Activated naive CD4-positive, alpha-beta T cell treated with anti-CD3 and anti-CD28 coated beads for 36 hours (primary cell): ENCODE data around the gene KCNQ1. TPM values are rescaled to one million over a fixed set of nuclear protein-coding genes. Genes with fewer than 3 reads are reported as not detected.

Experiments used
- CTCF ChIA-PET: fragments of 350-600 bp; sonication (Branson Sonifier 250); formaldehyde crosslinking; loops from one replicate; lab custom pipeline; 2021; ENCODE audit warnings: antibody characterized with exemption; lab: Charles Lee
- DNase-seq: peaks from one replicate; pipeline ENCODE4 v3.0.0-alpha.2; 2020
- H3K27ac Mint-ChIP-seq: one replicate; pipeline ENCODE4 v1.8.0; 2021; ENCODE audit warnings: mild to moderate bottlenecking, mixed read lengths
- H3K27me3 Mint-ChIP-seq: one replicate; pipeline ENCODE4 v1.8.0; 2021; ENCODE audit warnings: low read depth, mixed read lengths
- H3K36me3 Mint-ChIP-seq: one replicate; pipeline ENCODE4 v1.8.0; 2021; ENCODE audit warnings: low read depth, mixed read lengths
- H3K4me1 Mint-ChIP-seq: one replicate; pipeline ENCODE4 v1.8.0; 2021; ENCODE audit warnings: low read depth, mixed read lengths
- H3K4me3 Mint-ChIP-seq: one replicate; pipeline ENCODE4 v1.8.0; 2021; ENCODE audit warnings: mild to moderate bottlenecking, moderate library complexity, mixed read lengths
- H3K9me3 Mint-ChIP-seq: one replicate; pipeline ENCODE4 v1.8.0; 2021; ENCODE audit warnings: mixed read lengths
- intact Hi-C: fragments of 100-400 bp; cut with micrococcal nuclease; formaldehyde crosslinking; loops from one replicate; pipeline ENCODE4 v1.15.1; 2023
- total RNA-seq, 2 experiments: library from RNA; stranded (reverse); gene quantifications; one replicate each; pipeline ENCODE4 v1.2.3, GENCODE V29; 2021

The KCNQ1 gene
- total RNA-seq: 10 to 100 TPM; 10.6 to 10.8 TPM

- H3K27ac Mint-ChIP-seq: no peak within 1 kb of the TSS
- no peaks in the 10 kb centered on the region for H3K27me3 Mint-ChIP-seq
- CTCF ChIA-PET: interaction anchor here (0.6 to 4.8 kb wide), 8 partner anchors 8 to 323 kb away, joined by 3 to 16 read pairs (median 3); no protein-coding TSS in a partner anchor
- peak within 1 kb of the TSS; percentile 89 for H3K4me3 Mint-ChIP-seq
- peak; percentile 40 for DNase-seq
- intact Hi-C loops: loop anchor here (1.0 to 10.0 kb wide), 4 partner anchors 45 to 547 kb away; partner anchors contain the start of genes KCNQ1OT1, NAP1L4 and TSSC4
- H3K4me1 Mint-ChIP-seq: peaks cover 26% of the 10 kb centered on the region
- H3K9me3 Mint-ChIP-seq: no peaks in the 10 kb centered on the region
- no peaks in the 10 kb centered on the region for H3K36me3 Mint-ChIP-seq
Measured at GRCh38 chr11:2444821-2445745, at the start of gene KCNQ1. Gene KCNQ1 (plus strand): TSS chr11:2445008. CDS start chr11:2445099, 91 bp downstream.

GRCh38 chr11:2395211-2395730, 49.5 kb upstream of the KCNQ1 start:
- intact Hi-C loops: no loop called here
- CTCF ChIA-PET: no interaction called here
- DNase-seq: no peak
- H3K9me3 Mint-ChIP-seq: no peaks in the 10 kb centered on the region
- no peaks in the 10 kb centered on the region for H3K27me3 Mint-ChIP-seq
- H3K36me3 Mint-ChIP-seq: peaks cover 2% of the 10 kb centered on the region
- no peak overlapping the region for H3K27ac Mint-ChIP-seq
- H3K4me3 Mint-ChIP-seq: no peak overlapping the region
- H3K4me1 Mint-ChIP-seq: peaks cover 2% of the 10 kb centered on the region

GRCh38 chr11:2395856-2396255, 49.0 kb upstream of the KCNQ1 start:
- Mint-ChIP-seq H3K4me1 (peaks cover 2% of the 10 kb centered on the region), H3K4me3 (no peak overlapping the region), H3K9me3 (no peaks in the 10 kb centered on the region), H3K27ac (no peak overlapping the region), H3K36me3 (no peaks in the 10 kb centered on the region), H3K27me3 (no peaks in the 10 kb centered on the region)
- intact Hi-C loops: no loop called here
- DNase-seq: no peak
- CTCF ChIA-PET: no interaction called here

GRCh38 chr11:2396471-2396870, 48.3 kb upstream of the KCNQ1 start:
- Mint-ChIP-seq H3K36me3 (peaks cover 1% of the 10 kb centered on the region), H3K4me3 (no peak overlapping the region), H3K9me3 (no peaks in the 10 kb centered on the region), H3K4me1 (peaks cover 5% of the 10 kb centered on the region), H3K27ac (no peak overlapping the region), H3K27me3 (no peaks in the 10 kb centered on the region)
- CTCF ChIA-PET: interaction anchor here (6.1 kb wide), 1 partner anchor 91 kb away, joined by 38 read pairs; no protein-coding TSS in a partner anchor
- DNase-seq: no peak
- intact Hi-C loops: no loop called here

- intact Hi-C loops: no loop called here
- CTCF ChIA-PET: interaction anchor here (6.1 kb wide), 1 partner anchor 92 kb away, joined by 38 read pairs; no protein-coding TSS in a partner anchor
- Mint-ChIP-seq H3K4me1 (peaks cover 9% of the 10 kb centered on the region), H3K27ac (no peak overlapping the region), H3K4me3 (no peak overlapping the region), H3K9me3 (no peaks in the 10 kb centered on the region), H3K36me3 (peaks cover 1% of the 10 kb centered on the region), H3K27me3 (no peaks in the 10 kb centered on the region)
- no peak for DNase-seq
Measured at GRCh38 chr11:2397005-2397404, 47.8 kb upstream of the KCNQ1 start.

GRCh38 chr11:2398664-2399355, 46.0 kb upstream of the KCNQ1 start:
- Mint-ChIP-seq H3K4me3 (peak overlapping the region; percentile 84), H3K9me3 (no peaks in the 10 kb centered on the region), H3K4me1 (peaks cover 16% of the 10 kb centered on the region), H3K36me3 (peaks cover 4% of the 10 kb centered on the region), H3K27me3 (no peaks in the 10 kb centered on the region), H3K27ac (peak overlapping the region; percentile 87)
- no peak for DNase-seq
- CTCF ChIA-PET: interaction anchor here (2.8 to 6.1 kb wide), 2 partner anchors 94 to 97 kb away, joined by 6 to 38 read pairs; partner anchors contain the start of genes C11orf21 and TSPAN32
- intact Hi-C loops: no loop called here

GRCh38 chr11:2399488-2400068, 45.2 kb upstream of the KCNQ1 start:
- Mint-ChIP-seq H3K4me3 (peak overlapping the region; percentile 84), H3K27me3 (no peaks in the 10 kb centered on the region), H3K4me1 (peaks cover 16% of the 10 kb centered on the region), H3K36me3 (peaks cover 4% of the 10 kb centered on the region), H3K27ac (peak overlapping the region; percentile 87), H3K9me3 (no peaks in the 10 kb centered on the region)
- DNase-seq: peak; percentile 31
- intact Hi-C loops: loop anchor here (1.0 to 5.0 kb wide), 10 partner anchors 21 to 591 kb away; partner anchors contain the start of genes C11orf21, CD81, CDKN1C and KCNQ1
- CTCF ChIA-PET: interaction anchor here (2.8 to 6.1 kb wide), 3 partner anchors 21 to 98 kb away, joined by 6 to 38 read pairs (median 20); partner anchors contain the start of genes C11orf21 and TSPAN32

GRCh38 chr11:2400069-2400761, 44.6 kb upstream of the KCNQ1 start, which contains the start of gene TSSC4:
Gene TSSC4 (plus strand): TSS chr11:2400750. CDS start chr11:2402634, 1,884 bp downstream.
- H3K27me3 Mint-ChIP-seq: no peaks in the 10 kb centered on the region
- CTCF ChIA-PET: interaction anchor here (0.6 to 6.1 kb wide), 7 partner anchors 13 to 131 kb away, joined by 4 to 38 read pairs (median 6); partner anchors contain the start of genes C11orf21 and TSPAN32
- H3K36me3 Mint-ChIP-seq: peaks cover 4% of the 10 kb centered on the region
- intact Hi-C loops: loop anchor here (1.0 to 5.0 kb wide), 10 partner anchors 20 to 591 kb away; partner anchors contain the start of genes C11orf21, CD81, CDKN1C and KCNQ1
- H3K27ac Mint-ChIP-seq: peak within 1 kb of the TSS; percentile 87
- H3K4me1 Mint-ChIP-seq: peaks cover 16% of the 10 kb centered on the region
- DNase-seq: peak; percentile 99
- H3K4me3 Mint-ChIP-seq: peak within 1 kb of the TSS; percentile 84
- no peaks in the 10 kb centered on the region for H3K9me3 Mint-ChIP-seq

GRCh38 chr11:2400762-2401435, 43.9 kb upstream of the KCNQ1 start:
- intact Hi-C loops: loop anchor here (1.0 to 5.0 kb wide), 10 partner anchors 19 to 590 kb away; partner anchors contain the start of genes C11orf21, CD81, CDKN1C and KCNQ1
- peaks cover 4% of the 10 kb centered on the region for H3K36me3 Mint-ChIP-seq

GRCh38 chr11:2401436-2401984, 43.3 kb upstream of the KCNQ1 start:
- no peaks in the 10 kb centered on the region for H3K9me3 Mint-ChIP-seq
- no peak for DNase-seq
- peaks cover 16% of the 10 kb centered on the region for H3K4me1 Mint-ChIP-seq
- H3K36me3 Mint-ChIP-seq: peaks cover 4% of the 10 kb centered on the region
- intact Hi-C loops: loop anchor here (2.0 to 5.0 kb wide), 2 partner anchors 204 to 589 kb away; no protein-coding TSS in a partner anchor
- no peak overlapping the region for H3K27ac Mint-ChIP-seq
- H3K4me3 Mint-ChIP-seq: peak overlapping the region; percentile 84
- H3K27me3 Mint-ChIP-seq: no peaks in the 10 kb centered on the region
- CTCF ChIA-PET: interaction anchor here (0.6 to 6.1 kb wide), 6 partner anchors 10 to 130 kb away, joined by 3 to 38 read pairs (median 6); no protein-coding TSS in a partner anchor

More at GRCh38 chr11:2400762-2401435, 43.9 kb upstream of the KCNQ1 start:
- peaks cover 16% of the 10 kb centered on the region for H3K4me1 Mint-ChIP-seq
- peak overlapping the region; percentile 76 for H3K27ac Mint-ChIP-seq
- H3K4me3 Mint-ChIP-seq: peak overlapping the region; percentile 84
- H3K9me3 Mint-ChIP-seq: no peaks in the 10 kb centered on the region
- no peak for DNase-seq
- CTCF ChIA-PET: interaction anchor here (0.6 to 6.1 kb wide), 7 partner anchors 14 to 130 kb away, joined by 4 to 38 read pairs (median 6); partner anchors contain the start of genes C11orf21 and TSPAN32
- H3K27me3 Mint-ChIP-seq: no peaks in the 10 kb centered on the region
